ENCODE measurements around the gene IFT43.

The IFT43 gene

DNA sequence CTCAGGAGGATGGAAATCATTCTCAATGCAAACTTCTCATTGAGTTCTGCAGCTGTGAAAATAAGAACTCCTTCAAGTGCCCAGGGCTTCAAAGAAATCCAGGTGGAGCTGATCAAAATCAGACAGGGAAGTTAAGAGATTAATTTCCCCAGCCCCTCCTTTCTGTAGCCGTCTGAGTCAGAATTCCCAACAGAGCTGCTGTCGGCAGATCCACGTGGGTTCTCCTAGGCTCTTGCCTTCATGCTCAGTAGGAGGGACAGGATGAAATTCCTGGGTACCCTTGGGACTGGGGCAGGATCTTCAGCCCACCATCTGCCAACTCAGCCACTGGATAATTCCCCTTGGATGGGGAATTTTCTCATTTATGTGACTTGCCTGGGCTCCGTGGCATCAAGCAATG, 17.1 kb upstream of the IFT43 start:
- no peaks in the 10 kb centered on the region for H3K9me3 ChIP-seq (ENCODE audit: control insufficient read depth, insufficient read depth, low read length)
- no peak overlapping the region for H3K4me3 ChIP-seq (ENCODE audit: low read length)
- H3K27me3 ChIP-seq (ENCODE audit: control insufficient read depth, insufficient read depth, low read length): no peaks in the 10 kb centered on the region
- WGBS (ENCODE audit: insufficient coverage, insufficient read length): no CpG with 5 or more reads among the region's 4 CpGs
- DNase-seq (ENCODE audit: low read depth, low spot score): no peak
- H3K4me1 ChIP-seq (ENCODE audit: control insufficient read depth, insufficient read depth, low read length): no peaks in the 10 kb centered on the region
- H3K36me3 ChIP-seq (ENCODE audit: control insufficient read depth, insufficient read depth, low read length): no peaks in the 10 kb centered on the region
- H3K27ac ChIP-seq (ENCODE audit: low read length): no peak overlapping the region

DNA sequence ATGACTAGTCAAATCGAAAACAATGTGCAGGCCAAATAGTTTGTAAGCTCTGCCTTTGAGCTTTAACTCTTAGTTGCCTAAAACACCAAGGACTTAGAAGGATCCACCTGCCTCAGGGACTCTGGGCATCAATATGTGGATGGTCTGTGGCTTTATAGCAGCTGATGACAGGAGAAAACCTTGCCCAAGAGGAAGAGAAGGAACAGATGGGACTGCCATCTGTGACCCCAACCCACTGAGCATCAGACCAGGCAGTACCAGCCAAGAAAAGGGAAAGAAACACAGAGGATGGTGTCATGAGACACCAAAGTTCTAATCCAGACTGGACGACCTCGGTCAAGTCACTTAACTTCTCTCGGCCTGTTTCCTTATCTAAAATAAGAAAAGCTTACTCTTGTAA, 16.4 kb upstream of the IFT43 start:
- DNase-seq (ENCODE audit: low read depth, low spot score): no peak
- Histone ChIP-seq H3K36me3 (ENCODE audit: control insufficient read depth, insufficient read depth, low read length) (no peaks in the 10 kb centered on the region), H3K9me3 (ENCODE audit: control insufficient read depth, insufficient read depth, low read length) (no peaks in the 10 kb centered on the region), H3K4me1 (ENCODE audit: control insufficient read depth, insufficient read depth, low read length) (no peaks in the 10 kb centered on the region), H3K4me3 (ENCODE audit: low read length) (no peak overlapping the region), H3K27ac (ENCODE audit: low read length) (no peak overlapping the region), H3K27me3 (ENCODE audit: control insufficient read depth, insufficient read depth, low read length) (no peaks in the 10 kb centered on the region)
- WGBS (ENCODE audit: insufficient coverage, insufficient read length): no CpG with 5 or more reads among the region's 4 CpGs

- no peak overlapping the region for H3K27ac ChIP-seq (ENCODE audit: low read length)
- WGBS (ENCODE audit: insufficient coverage, insufficient read length): no CpG with 5 or more reads among the region's 8 CpGs
- H3K9me3 ChIP-seq (ENCODE audit: control insufficient read depth, insufficient read depth, low read length): no peaks in the 10 kb centered on the region
- H3K27me3 ChIP-seq (ENCODE audit: control insufficient read depth, insufficient read depth, low read length): no peaks in the 10 kb centered on the region
- H3K4me3 ChIP-seq (ENCODE audit: low read length): no peak overlapping the region
- no peak for DNase-seq (ENCODE audit: low read depth, low spot score)
- no peaks in the 10 kb centered on the region for H3K36me3 ChIP-seq (ENCODE audit: control insufficient read depth, insufficient read depth, low read length)
- H3K4me1 ChIP-seq (ENCODE audit: control insufficient read depth, insufficient read depth, low read length): no peaks in the 10 kb centered on the region
These were observed 15.7 kb upstream of the IFT43 start for GRCh38 chr14:75969891-75970290.

DNA sequence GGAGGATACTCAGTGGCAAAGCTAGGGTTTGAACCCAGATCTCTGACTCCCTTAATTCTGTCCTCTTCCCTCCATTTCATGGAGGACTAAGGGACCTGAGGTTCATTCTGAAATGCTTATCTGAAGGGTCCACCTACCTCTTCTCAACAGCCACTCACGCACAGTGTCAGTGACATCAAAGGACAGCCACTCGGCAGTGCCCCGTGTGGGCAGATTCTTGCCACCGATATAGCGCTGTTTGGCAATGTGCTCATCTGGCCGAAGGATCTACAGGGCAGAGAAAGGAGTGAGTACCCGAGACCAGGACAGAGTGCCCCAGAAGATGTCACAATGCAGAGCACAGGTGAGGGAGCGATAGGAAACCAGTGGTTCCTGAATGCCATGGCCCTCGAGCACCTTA, 14.6 kb upstream of the IFT43 start:
- Histone ChIP-seq H3K9me3 (ENCODE audit: control insufficient read depth, insufficient read depth, low read length) (no peaks in the 10 kb centered on the region), H3K27ac (ENCODE audit: low read length) (no peak overlapping the region), H3K36me3 (ENCODE audit: control insufficient read depth, insufficient read depth, low read length) (no peaks in the 10 kb centered on the region), H3K27me3 (ENCODE audit: control insufficient read depth, insufficient read depth, low read length) (no peaks in the 10 kb centered on the region), H3K4me3 (ENCODE audit: low read length) (no peak overlapping the region), H3K4me1 (ENCODE audit: control insufficient read depth, insufficient read depth, low read length) (no peaks in the 10 kb centered on the region)
- DNase-seq (ENCODE audit: low read depth, low spot score): no peak
- WGBS (ENCODE audit: insufficient coverage, insufficient read length): no CpG with 5 or more reads among the region's 9 CpGs

- H3K4me3 ChIP-seq (ENCODE audit: low read length): no peak overlapping the region
- DNase-seq (ENCODE audit: low read depth, low spot score): no peak
- no peaks in the 10 kb centered on the region for H3K9me3 ChIP-seq (ENCODE audit: control insufficient read depth, insufficient read depth, low read length)
- H3K4me1 ChIP-seq (ENCODE audit: control insufficient read depth, insufficient read depth, low read length): 0 out of 2 replicates have a peak, but pooled peaks cover 1% of the 10 kb centered on the region
- H3K27me3 ChIP-seq (ENCODE audit: control insufficient read depth, insufficient read depth, low read length): no peaks in the 10 kb centered on the region
- WGBS (ENCODE audit: insufficient coverage, insufficient read length): no CpG with 5 or more reads among the region's 15 CpGs
- no peak overlapping the region for H3K27ac ChIP-seq (ENCODE audit: low read length)
- H3K36me3 ChIP-seq (ENCODE audit: control insufficient read depth, insufficient read depth, low read length): no peaks in the 10 kb centered on the region
These were observed 14.1 kb upstream of the IFT43 start for GRCh38 chr14:75971509-75971908.

- Histone ChIP-seq H3K27me3 (ENCODE audit: control insufficient read depth, insufficient read depth, low read length) (no peaks in the 10 kb centered on the region), H3K4me1 (ENCODE audit: control insufficient read depth, insufficient read depth, low read length) (0 out of 2 replicates have a peak, but pooled peaks cover 3% of the 10 kb centered on the region), H3K27ac (ENCODE audit: low read length) (no peak overlapping the region), H3K36me3 (ENCODE audit: control insufficient read depth, insufficient read depth, low read length) (no peaks in the 10 kb centered on the region), H3K4me3 (ENCODE audit: low read length) (no peak overlapping the region), H3K9me3 (ENCODE audit: control insufficient read depth, insufficient read depth, low read length) (no peaks in the 10 kb centered on the region)
- DNase-seq (ENCODE audit: low read depth, low spot score): no peak
- WGBS (ENCODE audit: insufficient coverage, insufficient read length): no CpG with 5 or more reads among the region's 7 CpGs
These were observed 12.7 kb upstream of the IFT43 start for GRCh38 chr14:75972801-75973421.

GRCh38 chr14:75976826-75977581, 8.6 kb upstream of the IFT43 start:
- Histone ChIP-seq H3K4me1 (ENCODE audit: control insufficient read depth, insufficient read depth, low read length) (peaks cover 4% of the 10 kb centered on the region; the same call in 1 of the 2 replicates), H3K27me3 (ENCODE audit: control insufficient read depth, insufficient read depth, low read length) (0 out of 2 replicates have a peak, but pooled peaks cover 1% of the 10 kb centered on the region), H3K36me3 (ENCODE audit: control insufficient read depth, insufficient read depth, low read length) (no peaks in the 10 kb centered on the region), H3K9me3 (ENCODE audit: control insufficient read depth, insufficient read depth, low read length) (no peaks in the 10 kb centered on the region), H3K27ac (ENCODE audit: low read length) (no peak overlapping the region), H3K4me3 (ENCODE audit: low read length) (no peak overlapping the region)
- WGBS (ENCODE audit: insufficient coverage, insufficient read length): no CpG with 5 or more reads among the region's 8 CpGs
- no peak for DNase-seq (ENCODE audit: low read depth, low spot score)

GRCh38 chr14:75977582-75977943, 8.0 kb upstream of the IFT43 start:
- WGBS (ENCODE audit: insufficient coverage, insufficient read length): no CpG with 5 or more reads among the region's 3 CpGs
- Histone ChIP-seq H3K4me1 (ENCODE audit: control insufficient read depth, insufficient read depth, low read length) (peaks cover 4% of the 10 kb centered on the region; the same call in 1 of the 2 replicates), H3K9me3 (ENCODE audit: control insufficient read depth, insufficient read depth, low read length) (no peaks in the 10 kb centered on the region), H3K27ac (ENCODE audit: low read length) (no peak overlapping the region), H3K27me3 (ENCODE audit: control insufficient read depth, insufficient read depth, low read length) (0 out of 2 replicates have a peak, but pooled peaks cover 1% of the 10 kb centered on the region), H3K36me3 (ENCODE audit: control insufficient read depth, insufficient read depth, low read length) (no peaks in the 10 kb centered on the region), H3K4me3 (ENCODE audit: low read length) (no peak overlapping the region)
- no peak for DNase-seq (ENCODE audit: low read depth, low spot score)

DNA sequence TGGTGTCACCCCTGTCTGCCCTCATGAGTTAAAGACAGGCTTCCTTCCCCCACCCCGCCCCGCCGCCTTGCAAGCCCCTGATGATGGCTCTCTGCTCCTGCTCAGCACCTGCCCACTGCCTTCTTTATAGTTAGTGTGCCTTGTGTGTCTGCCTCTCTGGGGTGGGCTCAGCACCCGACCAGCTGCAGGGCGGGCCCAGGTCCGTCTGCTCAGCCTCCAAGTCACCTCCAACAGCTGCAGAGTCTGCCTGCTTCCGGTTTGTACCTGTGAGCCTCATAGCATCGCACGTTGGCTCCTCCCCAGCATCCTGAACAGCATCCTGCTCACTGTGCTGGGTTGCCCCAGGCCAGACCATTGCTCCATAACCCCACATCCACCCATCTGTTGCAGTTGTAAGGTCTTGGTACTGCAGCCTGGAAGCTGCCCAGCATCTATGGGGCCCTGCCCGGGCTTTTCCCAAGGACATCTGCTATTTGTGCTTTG, 7.3 kb upstream of the IFT43 start:
- Histone ChIP-seq H3K27ac (ENCODE audit: low read length) (no peak overlapping the region), H3K27me3 (ENCODE audit: control insufficient read depth, insufficient read depth, low read length) (0 out of 2 replicates have a peak, but pooled peaks cover 1% of the 10 kb centered on the region), H3K9me3 (ENCODE audit: control insufficient read depth, insufficient read depth, low read length) (no peaks in the 10 kb centered on the region), H3K4me1 (ENCODE audit: control insufficient read depth, insufficient read depth, low read length) (peaks cover 4% of the 10 kb centered on the region; the same call in 1 of the 2 replicates), H3K36me3 (ENCODE audit: control insufficient read depth, insufficient read depth, low read length) (no peaks in the 10 kb centered on the region), H3K4me3 (ENCODE audit: low read length) (no peak overlapping the region)
- WGBS (ENCODE audit: insufficient coverage, insufficient read length): no CpG with 5 or more reads among the region's 10 CpGs
- DNase-seq (ENCODE audit: low read depth, low spot score): no peak

DNA sequence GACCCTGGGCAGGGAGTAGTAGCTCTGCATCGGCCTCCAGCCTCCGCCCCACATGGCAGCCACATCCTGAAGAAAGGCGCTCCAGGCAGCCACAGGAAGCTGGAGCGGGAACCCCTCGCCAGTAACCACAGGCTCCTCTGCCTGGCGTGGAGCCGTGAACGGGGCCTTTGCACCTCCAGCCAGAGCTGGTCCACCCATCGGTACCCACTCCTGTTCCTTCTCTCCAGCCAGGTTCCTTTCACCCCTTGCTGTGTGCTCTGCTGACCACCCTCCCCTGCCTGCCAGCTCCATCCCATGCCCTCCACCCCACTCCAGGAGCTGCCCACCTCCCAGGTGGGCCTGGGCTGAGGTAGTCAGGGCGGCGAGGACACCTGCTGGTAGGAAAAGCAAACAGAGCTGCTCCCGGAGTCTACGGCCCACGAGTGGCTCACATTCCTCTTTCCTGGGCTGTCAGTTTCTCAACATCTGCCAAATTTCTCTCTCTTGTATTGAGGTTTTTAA, 6.4 kb upstream of the IFT43 start:
- H3K9me3 ChIP-seq (ENCODE audit: control insufficient read depth, insufficient read depth, low read length): no peaks in the 10 kb centered on the region
- no CpG with 5 or more reads among the region's 14 CpGs for WGBS (ENCODE audit: insufficient coverage, insufficient read length)
- H3K4me3 ChIP-seq (ENCODE audit: low read length): no peak overlapping the region
- no peaks in the 10 kb centered on the region for H3K36me3 ChIP-seq (ENCODE audit: control insufficient read depth, insufficient read depth, low read length)
- H3K27ac ChIP-seq (ENCODE audit: low read length): no peak overlapping the region
- H3K4me1 ChIP-seq (ENCODE audit: control insufficient read depth, insufficient read depth, low read length): peaks cover 4% of the 10 kb centered on the region; the same call in 1 of the 2 replicates
- H3K27me3 ChIP-seq (ENCODE audit: control insufficient read depth, insufficient read depth, low read length): 0 out of 2 replicates have a peak, but pooled peaks cover 1% of the 10 kb centered on the region
- DNase-seq (ENCODE audit: low read depth, low spot score): no peak

Measured in iPS DF 6.9 (cell line).